H1 (cell line): Measurements from ENCODE around the gene ALDH1B1. TPM values are rescaled to one million over a fixed set of nuclear protein-coding genes. Genes with fewer than 3 reads are reported as not detected.

Experiments
- EP300 ChIP-seq, 2 experiments: IDR thresholded peaks; 1 replicate in 1 of 2; 2 replicates in 1 of 2; pipeline ENCODE4 v1.6.1; 2011 to 2012; ENCODE audit warnings: low read depth in 2 of 2, low read length in 2 of 2, mild to moderate bottlenecking in 2 of 2, borderline replicate concordance in 1 of 2, inconsistent platforms in 1 of 2, moderate library complexity in 1 of 2
- polyA plus RNA-seq, 7 experiments: library from polyadenylated mRNA; depleted of rRNA in 3 of 7; stranded (reverse) in 5 of 7; unstranded in 2 of 7; fragments of >200 nt in 5 of 7; fragments of 200-250 nt in 2 of 7; gene quantifications; 1 replicate in 5 of 7; 2 replicates in 1 of 7; 4 replicates in 1 of 7; pipeline versions ENCODE4 v1.2.1 to v1.2.3, GENCODE V29; 2011 to 2013; ENCODE audit warnings: missing spikeins in 2 of 7, mixed read lengths in 2 of 7
- total RNA-seq: library from RNA; stranded (reverse); fragmentation: NEBNext Ultra II Directional; extraction: Animal tissue kit (Norgen Biotek cat#: 25700); gene quantifications from 2 replicates; pipeline ENCODE4 v1.2.1, GENCODE V29; 2021

Gene ALDH1B1
- total and polyA plus RNA-seq, 2 of the 8 experiments (the other 6 are each of a cell fraction or from before 2014, with no cell fraction given) = 41.6 to 78.7 TPM

DNA sequence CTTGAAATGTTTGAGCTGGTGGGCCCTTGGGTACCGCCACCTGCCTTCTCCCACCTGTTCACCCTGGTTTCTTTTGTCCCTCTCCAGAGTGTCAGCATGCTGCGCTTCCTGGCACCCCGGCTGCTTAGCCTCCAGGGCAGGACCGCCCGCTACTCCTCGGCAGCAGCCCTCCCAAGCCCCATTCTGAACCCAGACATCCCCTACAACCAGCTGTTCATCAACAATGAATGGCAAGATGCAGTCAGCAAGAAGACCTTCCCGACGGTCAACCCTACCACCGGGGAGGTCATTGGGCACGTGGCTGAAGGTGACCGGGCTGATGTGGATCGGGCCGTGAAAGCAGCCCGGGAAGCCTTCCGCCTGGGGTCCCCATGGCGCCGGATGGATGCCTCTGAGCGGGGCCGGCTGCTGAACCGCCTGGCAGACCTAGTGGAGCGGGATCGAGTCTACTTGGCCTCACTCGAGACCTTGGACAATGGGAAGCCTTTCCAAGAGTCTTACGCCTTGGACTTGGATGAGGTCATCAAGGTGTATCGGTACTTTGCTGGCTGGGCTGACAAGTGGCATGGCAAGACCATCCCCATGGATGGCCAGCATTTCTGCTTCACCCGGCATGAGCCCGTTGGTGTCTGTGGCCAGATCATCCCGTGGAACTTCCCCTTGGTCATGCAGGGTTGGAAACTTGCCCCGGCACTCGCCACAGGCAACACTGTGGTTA, 3.3 kb downstream of the ALDH1B1 start (continued):
- no peak for TF ChIP-seq EP300 (IDR thresholded peaks at IDR 0.05; ENCODE audit: borderline replicate concordance in 1 of 2, low read depth in 2 of 2, low read length in 2 of 2)
- TF ChIP-seq, all 59 proteins: peak for 0
